Transverse colon (tissue), 4 donors: Measurements from ENCODE around the gene RNFT2. TPM values are rescaled to one million over a fixed set of nuclear protein-coding genes. Genes with fewer than 3 reads are reported as not detected.
A peak's percentile ranks its signal among the peaks of the same experiment; 100 is the strongest.

Source experiments
- DNase-seq: peaks from one replicate; pipeline ENCODE4 v3.0.0-alpha.2; 2019
- H3K27ac ChIP-seq, 4 donors: fragments of 200-600 bp; sonication (generic); 2 replicates each; pipeline ENCODE4 v1.5.1; 2016 to 2018; ENCODE audit warnings: inconsistent platforms in 4 of 4
- H3K27me3 ChIP-seq: fragments of 200-600 bp; sonication (generic); 2 replicates; pipeline ENCODE4 v1.5.1; 2017; ENCODE audit warnings: inconsistent platforms
- H3K36me3 ChIP-seq, 4 donors: fragments of 200-600 bp; sonication (generic); 2 replicates each; pipeline ENCODE4 v1.5.1; 2017 to 2019; ENCODE audit warnings: inconsistent platforms in 4 of 4
- H3K4me1 ChIP-seq, 4 donors: fragments of 200-600 bp; sonication (generic); 2 replicates each; pipeline ENCODE4 v1.5.1; 2017 to 2020; ENCODE audit warnings: inconsistent platforms in 4 of 4
- H3K4me3 ChIP-seq, 4 donors: fragments of 200-600 bp; sonication (generic); 1 replicate in 1 of 4; 2 replicates in 3 of 4; pipeline versions ENCODE4 v1.5.1 to v1.6.1; 2017 to 2019; ENCODE audit warnings: inconsistent platforms in 4 of 4
- H3K9me3 ChIP-seq, 2 donors: fragments of 200-600 bp; sonication (generic); 2 replicates each; pipeline ENCODE4 v1.5.1; 2017 to 2019; ENCODE audit warnings: inconsistent platforms in 2 of 2
- CTCF ChIP-seq, 5 experiments: fragments of 200-600 bp in 3 of 5; fragments of 450-650 bp in 2 of 5; sonication (generic) in 3 of 5; IDR thresholded peaks; 1 replicate in 2 of 5; 2 replicates in 3 of 5; pipeline ENCODE4 v1.5.1; 2016 to 2017; ENCODE audit warnings: antibody characterized with exemption in 5 of 5, inconsistent platforms in 3 of 5, mild to moderate bottlenecking in 2 of 5, moderate library complexity in 1 of 5
- EP300 ChIP-seq: sonication (generic); formaldehyde crosslinking; IDR thresholded peaks from one replicate; pipeline ENCODE4 v1.6.1; 2017; ENCODE audit warnings: antibody characterized with exemption, low read depth
- POLR2A ChIP-seq: fragments of 450-650 bp; IDR thresholded peaks from one replicate; pipeline ENCODE4 v1.6.1; 2016; ENCODE audit warnings: antibody characterized with exemption, mild to moderate bottlenecking, moderate library complexity
- POLR2AphosphoS5 ChIP-seq, 3 donors: sonication (generic); formaldehyde crosslinking; IDR thresholded peaks; one replicate each; pipeline ENCODE4 v1.6.1; 2016; ENCODE audit warnings: antibody characterized with exemption in 3 of 3
- WGBS, 2 donors: methylation state at CpG; one replicate each; pipeline ENCODE4 v1.1.5; 2018; ENCODE audit warnings: low coverage in 1 of 2; 5-methylcytosine and 5-hydroxymethylcytosine counted together
- in situ Hi-C, 4 donors: fragments of 200-750 bp; cut with MboI; loops; one replicate each; pipeline versions ENCODE4 v1.15.0 to v1.15.1; 2017; ENCODE audit warnings: low sequenced_read_pairs in 3 of 4, low pct_ligation_motif_present in 1 of 4, low pct_unique_long_range_greater_than_20kb in 1 of 4
- intact Hi-C: fragments of 100-400 bp; cut with DNase I; formaldehyde crosslinking; loops from one replicate; pipeline ENCODE4 v1.15.1; 2023; ENCODE audit warnings: low total_unique reads
- total RNA-seq, 4 donors: library from RNA; depleted of rRNA; stranded (reverse); fragments of >200 nt; gene quantifications; one replicate each; pipeline ENCODE4 v1.1.0, GENCODE V29; 2016

Gene RNFT2
- total RNA-seq, 4 donors from 2014 or later: 0.20 to 1.1 (median 0.68) TPM; not detected in 1

DNA sequence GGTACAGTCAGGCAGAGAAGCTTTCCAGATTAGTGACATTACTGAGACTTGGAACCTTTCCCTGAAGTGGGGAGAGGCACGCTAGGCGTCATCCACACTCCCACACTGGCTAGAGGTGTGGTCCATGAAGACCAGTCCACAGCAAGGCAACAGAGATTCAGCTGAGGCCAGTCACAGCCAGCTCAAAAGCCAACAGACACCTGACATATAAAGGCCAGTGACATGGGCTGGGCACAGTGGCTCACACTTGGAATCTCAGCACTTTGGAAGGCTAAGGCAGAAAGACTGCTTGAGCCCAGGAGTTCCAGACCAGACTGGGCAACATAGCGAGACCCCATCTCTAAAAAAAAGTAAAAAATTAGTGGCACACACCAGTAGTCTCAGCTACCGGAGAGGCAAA, 132.2 kb downstream of the RNFT2 start:
- no peaks in the 10 kb centered on the region for H3K4me1 ChIP-seq
- H3K27ac ChIP-seq: no peak overlapping the region
- no peaks in the 10 kb centered on the region for H3K36me3 ChIP-seq
- H3K9me3 ChIP-seq: peaks cover 0 to 5% of the 10 kb centered on the region in 2 donors
- H3K4me3 ChIP-seq: no peak overlapping the region
- WGBS, 2 donors: 73% methylated on average over 4 of the region's 4 CpGs; no CpG with 5 or more reads in 1 of the 2 donors
- DNase-seq: no peak
- TF ChIP-seq POLR2AphosphoS5 (IDR thresholded peaks at IDR 0.05) (no peak), CTCF (IDR thresholded peaks at IDR 0.05) (no peak), POLR2A (no peak), EP300 (no peak)
- peaks cover 17% of the 10 kb centered on the region for H3K27me3 ChIP-seq
- intact Hi-C loops (no loop called here), in situ Hi-C loops (no loop called here)

DNA sequence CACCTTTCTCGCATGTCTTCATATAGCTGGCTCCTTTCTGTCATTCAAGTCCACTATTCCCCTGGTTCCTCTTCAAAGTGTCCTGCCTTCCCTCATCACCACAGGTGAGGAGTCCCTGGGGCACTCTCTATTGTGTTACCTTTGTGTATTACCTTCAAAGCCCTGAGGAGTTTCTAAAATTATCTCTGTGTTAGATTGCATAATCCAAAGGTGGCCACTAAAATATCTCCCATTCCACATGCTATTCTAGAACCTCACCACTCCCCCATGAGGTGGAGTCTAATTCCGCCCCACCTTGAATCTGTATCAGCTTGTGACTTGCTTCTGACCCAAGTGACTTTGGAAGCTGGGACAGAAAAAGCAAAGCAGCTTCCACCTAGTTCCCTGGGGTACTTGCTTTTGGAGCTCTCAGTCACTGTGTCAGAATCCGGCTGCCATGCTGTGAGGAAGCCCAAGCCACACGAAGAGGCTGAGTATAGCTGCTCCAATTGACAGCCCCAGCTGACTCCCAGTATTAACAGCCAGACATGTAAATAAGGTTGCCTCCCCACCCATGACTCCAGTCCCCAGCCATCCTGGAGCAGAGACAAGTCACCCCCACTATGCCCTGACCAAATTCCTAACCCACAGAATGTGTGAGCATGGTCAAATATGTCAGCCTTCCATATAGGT, 136.3 kb downstream of the RNFT2 start:
- H3K27me3 ChIP-seq: peaks cover 55% of the 10 kb centered on the region
- peaks cover 0 to 5% of the 10 kb centered on the region in 2 donors for H3K9me3 ChIP-seq
- no peak overlapping the region for H3K4me3 ChIP-seq
- WGBS, 2 donors: 89 to 100% methylated on average over 1 to 4 of the region's 4 CpGs
- H3K36me3 ChIP-seq: no peaks in the 10 kb centered on the region
- DNase-seq: no peak
- no peak overlapping the region for H3K27ac ChIP-seq
- intact Hi-C loops: no loop called here
- in situ Hi-C loops: no loop called here
- H3K4me1 ChIP-seq: peaks cover 0 to 13% (median 12%) of the 10 kb centered on the region in 4 donors
- TF ChIP-seq EP300 (no peak), POLR2A (no peak), POLR2AphosphoS5 (IDR thresholded peaks at IDR 0.05) (no peak), CTCF (IDR thresholded peaks at IDR 0.05) (no peak)

GRCh38 chr12:116876151-116876869, 138.2 kb downstream of the RNFT2 start:
- H3K4me3 ChIP-seq: no peak overlapping the region
- H3K27me3 ChIP-seq: peaks cover 72% of the 10 kb centered on the region
- 10 to 44% methylated on average over 8 to 18 of the region's 19 CpGs for WGBS, 2 donors
- TF ChIP-seq EP300: no peak
- no peak for TF ChIP-seq POLR2AphosphoS5 (IDR thresholded peaks at IDR 0.05)
- no peak for TF ChIP-seq CTCF (IDR thresholded peaks at IDR 0.05)
- TF ChIP-seq POLR2A: no peak
- H3K36me3 ChIP-seq: no peaks in the 10 kb centered on the region
- H3K9me3 ChIP-seq: peaks cover 0 to 5% of the 10 kb centered on the region in 2 donors
- H3K27ac ChIP-seq: no peak overlapping the region
- no peak for DNase-seq
- peaks cover under 1 to 28% (median 25%) of the 10 kb centered on the region in 4 donors for H3K4me1 ChIP-seq
- in situ Hi-C loops (no loop called here), intact Hi-C loops (no loop called here)

DNA sequence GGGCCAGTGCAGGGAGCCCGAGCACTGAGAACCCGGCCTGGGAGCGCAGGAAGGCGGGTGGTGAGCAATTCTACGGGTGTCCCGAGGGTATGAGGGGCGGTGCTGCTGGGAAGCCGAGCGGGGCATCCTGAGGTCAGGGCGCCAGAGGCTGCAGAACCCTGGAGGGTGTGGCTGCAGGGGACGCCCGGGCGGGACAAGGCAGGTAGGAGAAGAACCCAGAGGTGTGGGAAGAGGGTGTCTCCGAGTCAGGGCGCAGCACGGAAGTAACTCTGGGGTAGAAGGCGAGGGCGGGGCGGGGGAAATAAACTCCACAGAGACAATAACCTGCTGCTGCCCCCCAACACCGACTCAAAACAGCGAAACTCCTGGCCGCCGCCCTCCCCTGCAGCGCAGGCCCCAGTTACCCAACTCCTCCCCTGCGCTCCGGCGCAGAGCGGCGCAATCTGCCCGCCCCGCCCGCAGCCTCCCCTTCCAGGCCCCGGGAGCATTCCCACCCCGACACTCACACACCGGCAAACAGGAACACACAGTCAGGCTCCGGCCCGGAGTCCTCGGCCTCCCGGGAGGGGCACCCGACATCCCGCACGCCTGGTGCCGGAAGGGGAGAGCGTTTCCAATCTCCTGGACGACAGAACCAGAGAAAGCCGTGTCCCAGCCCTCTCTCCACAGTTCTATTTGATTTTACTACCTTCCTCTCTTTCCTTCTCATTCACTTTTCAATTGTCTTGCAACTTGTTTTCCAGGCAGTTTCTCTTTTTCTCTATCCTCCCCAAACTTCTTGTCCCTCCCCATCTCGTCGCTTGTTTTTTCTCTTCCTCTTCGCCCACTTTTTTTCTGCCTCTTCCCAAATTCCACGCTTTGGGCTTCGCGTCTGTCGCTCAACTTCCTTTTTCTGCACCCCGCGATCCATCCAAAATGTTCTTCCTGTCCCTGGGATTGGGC, 140.7 kb downstream of the RNFT2 start:
- H3K4me3 ChIP-seq: peak overlapping the region in 3 of 4 donors; percentile 10 to 50 (median 26)

More for the DNA sequence above, 140.7 kb downstream of the RNFT2 start:
- intact Hi-C loops (no loop called here), in situ Hi-C loops (no loop called here)
- peaks cover 0 to 5% of the 10 kb centered on the region in 2 donors for H3K9me3 ChIP-seq
- H3K36me3 ChIP-seq: no peaks in the 10 kb centered on the region
- 2% methylated on average over 10 to 53 of the region's 55 CpGs for WGBS, 2 donors
- peak; percentile 69 for DNase-seq
- TF ChIP-seq POLR2A (no peak), EP300 (no peak), CTCF (IDR thresholded peaks at IDR 0.05) (no peak)
- no peak overlapping the region for H3K27ac ChIP-seq
- peaks cover 10 to 41% (median 33%) of the 10 kb centered on the region in 4 donors for H3K4me1 ChIP-seq
- peaks cover 92% of the 10 kb centered on the region for H3K27me3 ChIP-seq
